BE2C (cell line): Measurements from ENCODE around the gene CTU1.

Experiments
- DNase-seq: peaks from one replicate; pipeline ENCODE4 v3.0.0-alpha.2; 2020
- H3K27me3 ChIP-seq: fragments of 250-450 bp; sonication (Bioruptor Pico); 2 replicates; pipeline ENCODE4 v1.5.1; 2020; ENCODE audit warnings: mild to moderate bottlenecking
- H3K36me3 ChIP-seq: fragments of 250-450 bp; sonication (Bioruptor Pico); 2 replicates; pipeline ENCODE4 v1.5.1; 2020; ENCODE audit warnings: mild to moderate bottlenecking
- H3K4me1 ChIP-seq: fragments of 250-450 bp; sonication (Bioruptor Pico); 2 replicates; pipeline ENCODE4 v1.5.1; 2020
- H3K4me3 ChIP-seq: 2 replicates; pipeline ENCODE4 v1.5.1; 2011; ENCODE audit warnings: low read depth, low read length
- H3K9me3 ChIP-seq: fragments of 250-450 bp; sonication (Bioruptor Pico); 2 replicates; pipeline ENCODE4 v1.5.1; 2020
- TF ChIP-seq, protein P1 (sequence below): IDR thresholded peaks from 2 replicates; pipeline ENCODE4 v1.5.1; 2012; ENCODE audit warnings: mild to moderate bottlenecking, low read depth, low read length

CTU1 gene

DNA sequence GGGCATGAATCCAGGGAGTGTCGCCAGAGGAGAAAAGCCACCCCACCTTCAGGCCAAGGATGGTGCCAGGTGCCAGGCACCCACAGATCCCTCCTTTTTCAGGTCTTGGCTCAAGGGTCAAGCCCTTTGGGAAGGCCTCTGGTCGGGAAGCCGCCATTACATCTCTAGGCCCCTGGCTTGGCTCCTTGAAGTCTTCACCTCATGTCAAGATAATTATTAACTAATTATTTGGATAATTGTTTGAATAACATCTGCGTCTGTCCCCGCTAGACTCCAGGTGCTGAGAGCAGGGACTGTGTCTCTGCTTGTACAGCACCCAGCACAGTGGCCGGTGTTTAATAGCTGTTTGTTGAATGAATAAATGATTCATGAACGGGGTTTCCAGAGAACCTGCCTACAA is 44.5 kb downstream of the CTU1 start:
- H3K4me1 ChIP-seq, result no peaks in the 10 kb centered on the region
- no peak for DNase-seq
- no peak overlapping the region for H3K4me3 ChIP-seq
- no peaks in the 10 kb centered on the region for H3K36me3 ChIP-seq
- no peaks in the 10 kb centered on the region; the same call in 1 of the 2 replicates for H3K9me3 ChIP-seq
- peaks cover 34% of the 10 kb centered on the region for H3K27me3 ChIP-seq
- TF ChIP-seq, protein P1, sequence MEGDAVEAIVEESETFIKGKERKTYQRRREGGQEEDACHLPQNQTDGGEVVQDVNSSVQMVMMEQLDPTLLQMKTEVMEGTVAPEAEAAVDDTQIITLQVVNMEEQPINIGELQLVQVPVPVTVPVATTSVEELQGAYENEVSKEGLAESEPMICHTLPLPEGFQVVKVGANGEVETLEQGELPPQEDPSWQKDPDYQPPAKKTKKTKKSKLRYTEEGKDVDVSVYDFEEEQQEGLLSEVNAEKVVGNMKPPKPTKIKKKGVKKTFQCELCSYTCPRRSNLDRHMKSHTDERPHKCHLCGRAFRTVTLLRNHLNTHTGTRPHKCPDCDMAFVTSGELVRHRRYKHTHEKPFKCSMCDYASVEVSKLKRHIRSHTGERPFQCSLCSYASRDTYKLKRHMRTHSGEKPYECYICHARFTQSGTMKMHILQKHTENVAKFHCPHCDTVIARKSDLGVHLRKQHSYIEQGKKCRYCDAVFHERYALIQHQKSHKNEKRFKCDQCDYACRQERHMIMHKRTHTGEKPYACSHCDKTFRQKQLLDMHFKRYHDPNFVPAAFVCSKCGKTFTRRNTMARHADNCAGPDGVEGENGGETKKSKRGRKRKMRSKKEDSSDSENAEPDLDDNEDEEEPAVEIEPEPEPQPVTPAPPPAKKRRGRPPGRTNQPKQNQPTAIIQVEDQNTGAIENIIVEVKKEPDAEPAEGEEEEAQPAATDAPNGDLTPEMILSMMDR, result no peak

DNA sequence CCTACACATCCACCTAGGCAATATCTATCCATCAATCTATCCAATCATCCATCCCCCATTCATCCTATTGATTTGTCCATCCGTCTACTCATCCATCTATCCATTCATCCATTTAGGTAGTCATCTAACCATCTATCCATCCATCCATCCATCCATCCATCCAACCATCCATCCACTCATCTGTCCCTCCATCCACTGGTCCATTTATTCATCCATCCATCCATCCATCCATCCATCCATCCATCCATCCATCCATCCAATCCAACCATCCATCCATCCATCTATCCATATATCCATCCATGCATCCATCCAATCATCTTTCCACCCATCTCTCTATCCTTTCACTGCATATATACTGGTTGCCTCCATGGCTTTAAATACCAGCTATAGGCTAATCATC is 47.2 kb downstream of the CTU1 start:
- Histone ChIP-seq H3K4me1 (no peaks in the 10 kb centered on the region), H3K27me3 (peaks cover 19% of the 10 kb centered on the region), H3K4me3 (no peak overlapping the region), H3K36me3 (no peaks in the 10 kb centered on the region), H3K9me3 (no peaks in the 10 kb centered on the region)
- TF ChIP-seq, protein P1, result no peak
- no peak for DNase-seq

DNA sequence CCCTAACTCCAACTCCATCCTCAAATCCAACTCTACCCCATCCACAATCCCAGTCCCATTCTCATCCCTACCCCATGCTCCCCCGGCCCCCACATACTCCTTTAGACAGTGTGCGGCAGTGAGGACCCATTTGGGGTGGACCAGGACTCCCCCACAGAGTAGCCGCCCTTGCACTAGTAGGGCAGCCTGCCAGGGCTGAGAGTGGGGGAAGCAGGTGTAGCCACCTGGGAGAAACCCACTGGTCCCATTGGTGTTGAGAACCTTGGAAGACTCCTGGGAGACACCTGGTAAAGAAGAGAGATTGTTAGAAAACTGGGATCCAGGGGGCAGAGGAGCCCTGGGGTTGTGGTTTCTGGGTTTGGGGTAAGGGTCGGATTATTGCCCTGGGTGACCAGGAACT is 47.9 kb downstream of the CTU1 start:
- H3K27me3 ChIP-seq, result peaks cover 17% of the 10 kb centered on the region
- TF ChIP-seq, protein P1, result no peak
- no peak for DNase-seq
- H3K36me3 ChIP-seq, result no peaks in the 10 kb centered on the region
- H3K4me1 ChIP-seq, result no peaks in the 10 kb centered on the region
- no peaks in the 10 kb centered on the region for H3K9me3 ChIP-seq
- no peak overlapping the region for H3K4me3 ChIP-seq

DNA sequence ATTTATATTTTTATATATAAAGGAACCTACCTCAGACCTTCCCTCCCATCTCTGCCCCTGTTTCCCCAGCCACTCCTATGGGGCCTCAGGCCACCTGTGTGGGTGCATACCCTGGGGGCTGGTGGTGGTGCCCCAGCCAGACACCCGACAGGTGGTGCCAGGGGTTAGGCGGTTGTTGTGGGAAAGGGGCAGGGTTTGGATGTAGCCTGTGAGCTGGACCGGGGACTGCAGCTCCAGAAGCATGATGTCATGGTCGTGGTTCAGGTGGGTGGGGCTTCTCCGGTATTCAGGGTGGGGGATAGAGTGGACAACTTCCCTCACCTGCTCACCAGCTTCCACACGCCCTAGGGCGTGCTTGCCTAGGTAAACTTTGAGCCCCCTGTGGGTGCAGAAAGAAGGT is 48.5 kb downstream of the CTU1 start:
- Histone ChIP-seq H3K27me3 (peaks cover 21% of the 10 kb centered on the region), H3K4me1 (no peaks in the 10 kb centered on the region), H3K9me3 (no peaks in the 10 kb centered on the region), H3K36me3 (no peaks in the 10 kb centered on the region), H3K4me3 (no peak overlapping the region)
- TF ChIP-seq, protein P1, result no peak
- DNase-seq, result no peak

DNA sequence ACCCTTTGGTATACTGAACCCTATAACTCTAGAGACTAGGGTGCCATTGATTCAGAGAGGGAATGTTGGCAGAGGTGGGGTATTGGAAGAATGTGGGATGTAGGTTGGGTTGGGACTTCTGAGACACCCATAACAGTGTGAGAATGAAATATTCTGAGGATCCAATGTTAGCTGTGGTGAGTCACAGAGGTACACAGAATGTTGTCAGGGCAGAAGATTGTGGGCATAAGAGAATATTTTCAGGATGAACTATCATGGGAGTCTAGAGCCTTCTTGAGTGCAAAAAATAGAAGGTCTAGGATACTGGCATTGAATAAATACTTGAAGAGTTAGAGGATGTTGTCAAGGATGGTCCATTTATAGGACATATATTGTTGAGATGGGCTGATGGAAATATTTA is 52.3 kb downstream of the CTU1 start:
- DNase-seq, result no peak
- Histone ChIP-seq H3K27me3 (peaks cover 38% of the 10 kb centered on the region), H3K4me3 (no peak overlapping the region), H3K4me1 (no peaks in the 10 kb centered on the region), H3K9me3 (no peaks in the 10 kb centered on the region), H3K36me3 (no peaks in the 10 kb centered on the region)
- TF ChIP-seq, protein P1, result no peak
